ENCODE measurements around the gene SPG7.

The SPG7 gene

DNA sequence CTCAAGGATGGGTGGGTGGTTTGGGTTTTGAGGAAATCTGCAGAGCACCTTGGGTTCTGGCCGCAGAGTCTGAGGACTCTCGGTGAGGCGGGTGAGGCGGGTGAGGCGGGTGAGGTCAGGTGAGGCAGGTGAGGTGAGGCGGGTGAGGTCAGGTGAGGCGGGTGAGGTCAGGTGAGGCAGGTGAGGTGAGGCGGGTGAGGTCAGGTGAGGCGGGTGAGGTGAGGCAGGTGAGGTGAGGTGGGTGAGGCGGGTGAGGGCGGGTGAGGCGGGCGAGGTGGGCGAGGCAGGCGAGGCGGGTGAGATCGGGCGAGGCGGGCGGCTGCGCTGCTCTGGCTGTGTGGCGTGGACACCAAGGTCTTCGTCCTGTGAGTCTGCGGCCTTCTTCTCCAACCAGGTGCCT lies 28.2 kb downstream of the SPG7 start:
- no peak overlapping the region for H3K4me3 ChIP-seq (ENCODE audit: control insufficient read depth, low read depth, low read length)
- no peak for DNase-seq (ENCODE audit: low read depth)
- TF ChIP-seq, protein P1, sequence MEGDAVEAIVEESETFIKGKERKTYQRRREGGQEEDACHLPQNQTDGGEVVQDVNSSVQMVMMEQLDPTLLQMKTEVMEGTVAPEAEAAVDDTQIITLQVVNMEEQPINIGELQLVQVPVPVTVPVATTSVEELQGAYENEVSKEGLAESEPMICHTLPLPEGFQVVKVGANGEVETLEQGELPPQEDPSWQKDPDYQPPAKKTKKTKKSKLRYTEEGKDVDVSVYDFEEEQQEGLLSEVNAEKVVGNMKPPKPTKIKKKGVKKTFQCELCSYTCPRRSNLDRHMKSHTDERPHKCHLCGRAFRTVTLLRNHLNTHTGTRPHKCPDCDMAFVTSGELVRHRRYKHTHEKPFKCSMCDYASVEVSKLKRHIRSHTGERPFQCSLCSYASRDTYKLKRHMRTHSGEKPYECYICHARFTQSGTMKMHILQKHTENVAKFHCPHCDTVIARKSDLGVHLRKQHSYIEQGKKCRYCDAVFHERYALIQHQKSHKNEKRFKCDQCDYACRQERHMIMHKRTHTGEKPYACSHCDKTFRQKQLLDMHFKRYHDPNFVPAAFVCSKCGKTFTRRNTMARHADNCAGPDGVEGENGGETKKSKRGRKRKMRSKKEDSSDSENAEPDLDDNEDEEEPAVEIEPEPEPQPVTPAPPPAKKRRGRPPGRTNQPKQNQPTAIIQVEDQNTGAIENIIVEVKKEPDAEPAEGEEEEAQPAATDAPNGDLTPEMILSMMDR (conservative IDR thresholded peaks at IDR 0.05; ENCODE audit: control insufficient read depth, insufficient read depth, low read depth, low read length), result no peak

DNA sequence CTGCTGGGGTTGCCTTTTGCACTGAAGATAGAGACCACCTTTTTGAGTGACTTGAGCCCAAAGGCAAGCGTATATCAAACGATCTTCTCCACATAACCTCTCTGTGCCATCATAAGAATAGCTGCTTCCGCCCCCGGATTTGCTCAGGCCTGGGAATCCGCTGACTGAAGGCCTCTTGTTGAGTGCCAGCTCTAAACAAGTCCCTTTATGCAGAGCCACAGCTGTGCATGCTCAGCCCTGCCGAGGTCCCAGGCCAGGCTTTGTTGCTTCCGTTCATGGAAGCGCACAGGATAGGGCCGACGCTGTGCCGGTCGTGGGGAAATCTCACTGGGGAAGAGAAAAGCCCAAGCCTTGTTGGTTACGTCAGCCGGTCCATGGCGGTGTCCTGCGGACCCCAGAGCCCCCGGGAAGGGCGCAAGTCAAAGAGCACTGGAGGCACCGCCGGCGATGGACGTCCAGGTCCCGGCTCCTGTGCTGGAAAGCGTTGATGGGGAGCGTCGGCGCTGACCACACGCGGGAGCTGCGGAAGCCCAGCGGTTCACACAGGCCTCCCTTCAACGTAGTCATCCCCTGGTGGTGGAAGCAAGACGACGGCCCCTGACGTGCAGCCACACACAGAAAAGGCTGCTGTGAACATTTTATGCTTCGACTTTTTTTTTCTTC lies 28.8 kb downstream of the SPG7 start:
- no peak overlapping the region for H3K4me3 ChIP-seq (ENCODE audit: control insufficient read depth, low read depth, low read length)
- TF ChIP-seq, protein P1 (conservative IDR thresholded peaks at IDR 0.05; ENCODE audit: control insufficient read depth, insufficient read depth, low read depth, low read length), result no peak
- DNase-seq (ENCODE audit: low read depth), result no peak

DNA sequence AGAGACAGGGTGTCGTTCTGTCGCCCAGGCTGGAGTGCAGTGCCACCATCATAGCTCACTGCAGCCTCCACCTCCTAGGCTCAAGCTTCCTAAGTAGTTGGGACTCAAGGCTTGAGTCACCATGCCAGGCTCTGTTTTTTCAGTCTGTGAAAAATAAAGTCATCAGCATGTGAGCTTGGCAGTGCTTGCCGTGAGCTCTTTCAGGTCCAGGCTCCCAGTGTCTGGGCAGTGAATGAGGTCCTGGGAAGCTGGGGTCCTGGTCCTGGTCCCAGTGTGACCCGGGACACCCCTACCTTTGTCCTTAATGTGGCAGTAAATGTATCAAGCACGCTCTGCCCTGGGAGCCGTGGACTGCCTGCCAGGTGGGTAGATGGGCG lies 29.3 kb downstream of the SPG7 start:
- no peak overlapping the region for H3K4me3 ChIP-seq (ENCODE audit: control insufficient read depth, low read depth, low read length)
- no peak for DNase-seq (ENCODE audit: low read depth)
- TF ChIP-seq, protein P1 (conservative IDR thresholded peaks at IDR 0.05; ENCODE audit: control insufficient read depth, insufficient read depth, low read depth, low read length), result no peak

DNA sequence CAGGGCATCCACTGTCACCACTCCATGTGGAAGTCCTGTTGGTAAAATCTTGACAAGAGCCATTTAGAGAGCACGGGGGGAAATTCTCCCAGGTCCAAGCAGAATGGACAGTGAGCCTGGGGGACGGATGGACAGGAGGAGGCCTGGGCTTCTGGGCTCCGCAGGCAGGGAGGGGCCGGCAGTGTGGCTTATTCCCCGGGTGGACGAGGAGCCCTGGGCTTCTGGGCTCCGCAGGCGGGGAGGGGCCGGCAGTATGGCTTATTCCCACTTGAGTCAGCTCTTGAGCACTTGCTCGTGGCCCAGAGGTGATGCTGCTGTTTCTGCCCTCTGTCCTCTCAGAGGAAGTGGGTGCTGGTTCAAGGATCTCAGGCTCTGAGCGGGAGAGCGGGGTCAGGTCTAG lies 30.1 kb downstream of the SPG7 start:
- no peak overlapping the region for H3K4me3 ChIP-seq (ENCODE audit: control insufficient read depth, low read depth, low read length)
- no peak for DNase-seq (ENCODE audit: low read depth)
- TF ChIP-seq, protein P1 (conservative IDR thresholded peaks at IDR 0.05; ENCODE audit: control insufficient read depth, insufficient read depth, low read depth, low read length), result no peak

DNA sequence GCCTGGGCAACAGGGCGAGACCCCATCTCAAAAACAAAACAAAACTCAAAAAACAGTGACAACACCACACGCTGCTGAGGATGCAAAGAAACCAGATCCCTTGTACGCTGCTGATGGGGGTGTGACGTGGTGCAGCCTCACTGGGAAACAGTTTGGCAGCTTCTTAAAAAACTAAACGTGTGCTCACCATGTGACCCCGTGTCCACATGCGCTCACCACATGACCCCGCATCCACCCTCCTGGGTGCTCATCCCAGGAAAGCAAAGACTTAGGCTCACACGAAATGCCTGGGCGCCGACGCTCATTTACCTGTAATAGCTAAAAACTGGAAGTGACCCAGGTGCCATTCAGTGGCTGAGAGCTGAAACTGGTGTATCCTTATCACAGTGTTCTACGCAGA lies 32.4 kb downstream of the SPG7 start:
- H3K4me3 ChIP-seq (ENCODE audit: control insufficient read depth, low read depth, low read length), result no peak overlapping the region
- TF ChIP-seq, protein P1 (conservative IDR thresholded peaks at IDR 0.05; ENCODE audit: control insufficient read depth, insufficient read depth, low read depth, low read length), result no peak
- no peak for DNase-seq (ENCODE audit: low read depth)

DNA sequence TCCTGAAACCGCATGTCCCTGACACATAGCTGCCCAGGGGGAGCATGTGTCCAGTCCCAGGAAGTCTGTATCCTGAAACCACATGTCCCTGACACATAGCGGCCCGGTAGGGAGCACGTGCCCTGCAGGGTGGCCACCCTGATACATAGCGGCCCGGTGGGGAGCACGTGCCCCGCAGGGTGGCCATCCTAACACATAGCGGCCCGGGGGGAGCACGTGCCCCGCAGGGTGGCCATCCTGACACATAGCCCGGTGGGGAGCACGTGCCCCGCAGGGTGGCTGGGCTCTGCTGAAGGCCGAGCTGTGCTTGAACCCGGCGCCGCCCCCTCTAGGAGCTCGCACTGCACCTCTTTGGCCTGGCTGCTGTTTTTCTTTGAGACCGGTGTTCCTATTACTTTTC lies 33.6 kb downstream of the SPG7 start:
- TF ChIP-seq, protein P1 (conservative IDR thresholded peaks at IDR 0.05; ENCODE audit: control insufficient read depth, insufficient read depth, low read depth, low read length), result no peak
- DNase-seq (ENCODE audit: low read depth), result no peak
- no peak overlapping the region for H3K4me3 ChIP-seq (ENCODE audit: control insufficient read depth, low read depth, low read length)

DNA sequence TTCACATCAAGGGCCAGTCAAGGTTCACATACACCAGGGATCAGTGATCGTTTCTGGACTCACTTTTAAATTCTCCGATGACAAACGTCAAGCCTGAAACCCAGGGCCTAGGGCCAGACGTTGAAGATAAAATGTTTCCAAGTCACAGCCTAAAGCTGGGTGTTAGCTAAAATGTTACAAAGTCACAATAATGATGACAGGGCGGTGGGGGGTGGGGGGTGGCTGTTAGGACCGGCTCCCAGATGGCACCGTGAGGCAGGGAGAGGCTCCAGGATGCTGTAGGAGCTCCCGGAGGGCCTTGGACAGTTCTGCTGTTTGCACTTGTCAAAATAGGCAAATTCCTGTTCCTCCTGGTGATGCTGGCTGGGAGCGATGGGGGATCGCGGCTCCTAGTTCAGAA lies 35.9 kb downstream of the SPG7 start:
- TF ChIP-seq, protein P1 (conservative IDR thresholded peaks at IDR 0.05; ENCODE audit: control insufficient read depth, insufficient read depth, low read depth, low read length), result no peak

More for the DNA sequence above, 35.9 kb downstream of the SPG7 start:
- no peak overlapping the region for H3K4me3 ChIP-seq (ENCODE audit: control insufficient read depth, low read depth, low read length)
- DNase-seq (ENCODE audit: low read depth), result no peak
